H1 (cell line): ENCODE data around the gene NDUFA7. TPM values are rescaled to one million over a fixed set of nuclear protein-coding genes. Genes with fewer than 3 reads are reported as not detected.
"Not testable (repeated sequence)": the region's sequence is repeated elsewhere in the genome, so short reads cannot be mapped to it uniquely, and the experiment has no call there.

Experiments
- CTCF ChIA-PET: fragments of 300-600 bp; sonication (Branson Sonifier 250); formaldehyde crosslinking; loops from one replicate; lab custom pipeline; 2021; ENCODE audit not compliant: partially characterized antibody; lab: Charles Lee
- POLR2A ChIA-PET: fragments of 300-600 bp; sonication (Branson Sonifier 250); formaldehyde crosslinking; loops from one replicate; lab custom pipeline; 2021; ENCODE audit warnings: inconsistent platforms; ENCODE audit not compliant: partially characterized antibody; lab: Charles Lee
- DNase-seq, 2 experiments: peaks; one replicate each; pipeline versions ENCODE4 v3.0.0 to v3.0.0-alpha.2; 2010 to 2022; ENCODE audit warnings: low spot score in 2 of 2, low read depth in 1 of 2, mixed read lengths in 1 of 2
- FAIRE-seq: peaks from 2 replicates; lab custom pipeline; 2011; peaks lifted over from hg19 to GRCh38; lab: Jason Lieb, UNC
- H2AFZ ChIP-seq: 2 replicates; pipeline ENCODE4 v1.8.1; 2012; ENCODE audit warnings: low read length, inconsistent platforms
- H2AK5ac ChIP-seq: 2 replicates; pipeline ENCODE4 v1.6.1; 2013; ENCODE audit warnings: low read depth, low read length
- H2BK120ac ChIP-seq: replicated peaks from 2 replicates; pipeline ENCODE3; 2013; ENCODE audit warnings: low read depth, low read length, inconsistent platforms
- H2BK12ac ChIP-seq: 2 replicates; pipeline ENCODE4 v1.6.1; 2013; ENCODE audit warnings: low read depth, low read length
- H2BK15ac ChIP-seq: 2 replicates; pipeline ENCODE4 v1.6.1; 2013; ENCODE audit warnings: low read length
- H2BK20ac ChIP-seq: 2 replicates; pipeline ENCODE4 v1.6.1; 2013; ENCODE audit warnings: low read length
- H2BK5ac ChIP-seq: 2 replicates; pipeline ENCODE4 v1.6.1; 2013; ENCODE audit warnings: low read depth, low read length
- H3K14ac ChIP-seq: 2 replicates; pipeline ENCODE4 v1.6.1; 2013; ENCODE audit warnings: inconsistent platforms; ENCODE audit not compliant: insufficient read length
- H3K18ac ChIP-seq: 2 replicates; pipeline ENCODE4 v1.6.1; 2013; ENCODE audit warnings: low read length; ENCODE audit errors: extremely low read depth
- H3K23ac ChIP-seq: 2 replicates; pipeline ENCODE4 v1.6.1; 2013; ENCODE audit warnings: inconsistent platforms; ENCODE audit not compliant: insufficient read length
- H3K23me2 ChIP-seq: 2 replicates; pipeline ENCODE4 v1.6.1; 2013; ENCODE audit warnings: low read depth, low read length
- H3K27ac ChIP-seq: 2 replicates; pipeline ENCODE4 v1.6.1; 2011; ENCODE audit warnings: low read depth, low read length, inconsistent platforms
- H3K27me3 ChIP-seq, 4 experiments: replicated peaks in 1 of 4; 1 replicate in 1 of 4; 2 replicates in 3 of 4; pipeline versions ENCODE4 v1.6.1 to v1.8.1; 2011 to 2013; ENCODE audit warnings: low read length in 3 of 4, mild to moderate bottlenecking in 3 of 4, inconsistent platforms in 2 of 4, mixed read lengths in 2 of 4, moderate library complexity in 1 of 4; ENCODE audit not compliant: control insufficient read depth in 3 of 4, insufficient read depth in 3 of 4; ENCODE audit errors: extremely low read depth in 1 of 4
- H3K36me3 ChIP-seq, 4 experiments: 2 replicates each; pipeline versions ENCODE4 v1.6.1 to v1.8.1; 2011 to 2013; ENCODE audit warnings: mild to moderate bottlenecking in 4 of 4, low read length in 3 of 4, moderate library complexity in 2 of 4, control low read depth in 1 of 4, inconsistent platforms in 1 of 4; ENCODE audit not compliant: insufficient read depth in 4 of 4, control insufficient read depth in 2 of 4
- H3K4ac ChIP-seq: replicated peaks from 2 replicates; pipeline ENCODE3; 2013; ENCODE audit warnings: low read length, low read depth, mixed read lengths, inconsistent platforms; ENCODE audit not compliant: insufficient read length
- H3K4me1 ChIP-seq, 4 experiments: replicated peaks in 1 of 4; 1 replicate in 1 of 4; 2 replicates in 3 of 4; pipeline versions ENCODE4 v1.6.1 to v1.8.1; 2011 to 2013; ENCODE audit warnings: low read length in 3 of 4, inconsistent platforms in 2 of 4, mixed read lengths in 1 of 4; ENCODE audit not compliant: insufficient read depth in 4 of 4, control insufficient read depth in 3 of 4
- H3K4me2 ChIP-seq, 2 experiments: 2 replicates each; pipeline versions ENCODE4 v1.6.1 to v1.8.1; 2011 to 2013; ENCODE audit warnings: low read depth in 2 of 2, low read length in 2 of 2, control low read depth in 1 of 2, inconsistent platforms in 1 of 2, mild to moderate bottlenecking in 1 of 2; ENCODE audit not compliant: insufficient read depth in 1 of 2
- H3K4me3 ChIP-seq, 4 experiments: fragments of 200-600, 300-600 bp in 1 of 4; sonication (generic), shearing (Covaris generic), sonication (Bioruptor Twin) in 1 of 4; 2 replicates each; pipeline versions ENCODE4 v1.5.1 to v1.8.1; 2011 to 2016; ENCODE audit warnings: low read length in 4 of 4, low read depth in 3 of 4, control low read depth in 2 of 4, inconsistent platforms in 2 of 4, mild to moderate bottlenecking in 2 of 4, mixed read lengths in 1 of 4, moderate library complexity in 1 of 4; ENCODE audit not compliant: insufficient read depth in 2 of 4; ENCODE audit errors: extremely low read depth in 1 of 4
- H3K56ac ChIP-seq: replicated peaks from 2 replicates; pipeline ENCODE3; 2013; ENCODE audit warnings: low read depth, mild to moderate bottlenecking, mixed read lengths, low read length, inconsistent platforms; ENCODE audit not compliant: insufficient read length
- H3K79me1 ChIP-seq: 2 replicates; pipeline ENCODE4 v1.6.1; 2013; ENCODE audit warnings: low read depth, low read length, control low read depth
- H3K79me2 ChIP-seq, 2 experiments: 2 replicates each; pipeline versions ENCODE4 v1.6.1 to v1.8.1; 2012 to 2013; ENCODE audit warnings: low read length in 2 of 2, mild to moderate bottlenecking in 2 of 2, inconsistent platforms in 1 of 2; ENCODE audit not compliant: insufficient read depth in 2 of 2, control insufficient read depth in 1 of 2
- H3K9ac ChIP-seq, 4 experiments: replicated peaks in 1 of 4; 1 replicate in 1 of 4; 2 replicates in 3 of 4; pipeline versions ENCODE4 v1.6.1 to v1.8.1; 2011 to 2013; ENCODE audit warnings: low read depth in 3 of 4, low read length in 3 of 4, control low read depth in 2 of 4, mild to moderate bottlenecking in 2 of 4, moderate library complexity in 2 of 4, inconsistent platforms in 1 of 4; ENCODE audit errors: extremely low read depth in 1 of 4
- H3K9me3 ChIP-seq, 2 experiments: 2 replicates each; pipeline versions ENCODE4 v1.6.1 to v1.8.1; 2012 to 2013; ENCODE audit warnings: mild to moderate bottlenecking in 2 of 2, moderate library complexity in 2 of 2, control low read depth in 1 of 2, inconsistent platforms in 1 of 2, low read depth in 1 of 2, low read length in 1 of 2, mixed read lengths in 1 of 2; ENCODE audit not compliant: insufficient read depth in 2 of 2
- H4K20me1 ChIP-seq, 2 experiments: replicated peaks in 1 of 2; 2 replicates each; pipeline versions ENCODE3 to v1.8.1; 2011 to 2013; ENCODE audit warnings: inconsistent platforms in 2 of 2, low read length in 2 of 2, mild to moderate bottlenecking in 1 of 2; ENCODE audit not compliant: insufficient read depth in 2 of 2, control insufficient read depth in 1 of 2
- H4K5ac ChIP-seq: 2 replicates; pipeline ENCODE4 v1.6.1; 2013; ENCODE audit warnings: low read length, low read depth, mixed read lengths, inconsistent platforms; ENCODE audit not compliant: insufficient read length
- H4K8ac ChIP-seq: 2 replicates; pipeline ENCODE4 v1.8.0; 2013; ENCODE audit warnings: mild to moderate bottlenecking, moderate library complexity, low read length, inconsistent platforms; ENCODE audit not compliant: insufficient read depth; ENCODE audit errors: extremely low read depth
- H4K91ac ChIP-seq: replicated peaks from 2 replicates; pipeline ENCODE3; 2013; ENCODE audit warnings: low read length, mixed read lengths, inconsistent platforms; ENCODE audit not compliant: insufficient read length
- JUND ChIP-seq: IDR thresholded peaks from 2 replicates; pipeline ENCODE4 v1.6.1; 2011; ENCODE audit warnings: mild to moderate bottlenecking, improper control_type of control experiment, low read length
- NANOG ChIP-seq: IDR thresholded peaks from 2 replicates; pipeline ENCODE4 v1.6.1; 2011; ENCODE audit warnings: low read length, low read depth, mild to moderate bottlenecking, inconsistent platforms; ENCODE audit not compliant: insufficient read depth, poor library complexity, severe bottlenecking
- RAD21 ChIP-seq, 2 experiments: IDR thresholded peaks in 1 of 2; conservative IDR thresholded peaks in 1 of 2; 2 replicates each; pipeline ENCODE4 v1.6.1; 2011; ENCODE audit warnings: low read depth in 2 of 2, low read length in 2 of 2, improper control_type of control experiment in 1 of 2, inconsistent platforms in 1 of 2, mild to moderate bottlenecking in 1 of 2, moderate library complexity in 1 of 2
- SUZ12 ChIP-seq: fragments of 200-600 bp; sonication (generic); IDR thresholded peaks from 2 replicates; pipeline ENCODE4 v1.6.1; 2012; ENCODE audit warnings: mild to moderate bottlenecking, inconsistent platforms, low read length, moderate library complexity, mixed read lengths
- WGBS, 2 experiments: shearing (Covaris generic) in 1 of 2; methylation state at CpG; one replicate each; pipeline versions ENCODE4 v1.1.6 to v1.1.7; 2013 to 2015; ENCODE audit warnings: low lambda C conversion rate in 2 of 2, mixed read lengths in 2 of 2, inconsistent platforms in 1 of 2, low coverage in 1 of 2, missing lambda C conversion rate in 1 of 2; ENCODE audit not compliant: insufficient replicate concordance in 2 of 2, insufficient coverage in 1 of 2, insufficient read length in 1 of 2; ENCODE audit errors: extremely low coverage in 1 of 2, missing lambda C conversion rate in 1 of 2; 5-methylcytosine and 5-hydroxymethylcytosine counted together
- polyA plus RNA-seq, 7 experiments: library from polyadenylated mRNA; depleted of rRNA in 3 of 7; stranded (reverse) in 5 of 7; unstranded in 2 of 7; fragments of >200 nt in 5 of 7; fragments of 200-250 nt in 2 of 7; gene quantifications; 1 replicate in 5 of 7; 2 replicates in 1 of 7; 4 replicates in 1 of 7; pipeline versions ENCODE4 v1.2.1 to v1.2.3, GENCODE V29; 2011 to 2013; ENCODE audit warnings: missing spikeins in 2 of 7, mixed read lengths in 2 of 7
- total RNA-seq: library from RNA; stranded (reverse); fragmentation: NEBNext Ultra II Directional; extraction: Animal tissue kit (Norgen Biotek cat#: 25700); gene quantifications from 2 replicates; pipeline ENCODE4 v1.2.1, GENCODE V29; 2021
- TF ChIP-seq, protein P1 (sequence below), 3 experiments: IDR thresholded peaks; 1 replicate in 2 of 3; 2 replicates in 1 of 3; pipeline versions ENCODE4 v1.5.1 to v1.6.1; 2011; ENCODE audit warnings: low read length in 3 of 3, mild to moderate bottlenecking in 3 of 3, inconsistent platforms in 2 of 3, low read depth in 1 of 3, moderate library complexity in 1 of 3; ENCODE audit not compliant: insufficient read depth in 1 of 3; ENCODE audit errors: control extremely low read depth in 1 of 3
- TF ChIP-seq, protein P2 (sequence below): IDR thresholded peaks from 2 replicates; pipeline ENCODE4 v1.6.1; 2011; ENCODE audit warnings: low read length, improper control_type of control experiment

NDUFA7 gene
- total and polyA plus RNA-seq, 2 of the 8 experiments (the other 6 are each of a cell fraction or from before 2014, with no cell fraction given) = 54.4 to 286 TPM

DNA sequence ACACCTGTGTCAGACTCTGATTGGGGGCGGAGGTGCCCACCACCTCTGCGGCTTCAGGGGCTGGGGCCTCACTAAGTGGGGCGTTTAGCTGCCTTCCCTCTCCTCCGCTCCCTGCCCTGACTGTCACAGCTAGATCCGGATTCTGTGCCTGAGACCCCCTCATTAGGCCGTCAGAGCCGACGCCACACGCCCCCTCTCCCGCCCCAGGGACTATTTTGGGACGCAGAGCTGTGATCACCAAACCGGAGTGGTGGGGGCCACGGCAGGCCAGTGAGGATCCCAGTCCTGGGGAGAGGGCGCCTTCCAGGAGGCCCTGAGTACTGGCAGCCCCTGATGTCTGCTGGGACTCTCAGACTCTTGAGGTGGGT is 21.1 kb upstream of the NDUFA7 start (continued):
- TF ChIP-seq, protein P1, sequence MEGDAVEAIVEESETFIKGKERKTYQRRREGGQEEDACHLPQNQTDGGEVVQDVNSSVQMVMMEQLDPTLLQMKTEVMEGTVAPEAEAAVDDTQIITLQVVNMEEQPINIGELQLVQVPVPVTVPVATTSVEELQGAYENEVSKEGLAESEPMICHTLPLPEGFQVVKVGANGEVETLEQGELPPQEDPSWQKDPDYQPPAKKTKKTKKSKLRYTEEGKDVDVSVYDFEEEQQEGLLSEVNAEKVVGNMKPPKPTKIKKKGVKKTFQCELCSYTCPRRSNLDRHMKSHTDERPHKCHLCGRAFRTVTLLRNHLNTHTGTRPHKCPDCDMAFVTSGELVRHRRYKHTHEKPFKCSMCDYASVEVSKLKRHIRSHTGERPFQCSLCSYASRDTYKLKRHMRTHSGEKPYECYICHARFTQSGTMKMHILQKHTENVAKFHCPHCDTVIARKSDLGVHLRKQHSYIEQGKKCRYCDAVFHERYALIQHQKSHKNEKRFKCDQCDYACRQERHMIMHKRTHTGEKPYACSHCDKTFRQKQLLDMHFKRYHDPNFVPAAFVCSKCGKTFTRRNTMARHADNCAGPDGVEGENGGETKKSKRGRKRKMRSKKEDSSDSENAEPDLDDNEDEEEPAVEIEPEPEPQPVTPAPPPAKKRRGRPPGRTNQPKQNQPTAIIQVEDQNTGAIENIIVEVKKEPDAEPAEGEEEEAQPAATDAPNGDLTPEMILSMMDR (IDR thresholded peaks at IDR 0.05; ENCODE audit: control extremely low read depth in 1 of 3, insufficient read depth in 1 of 3, low read depth in 1 of 3, low read length in 3 of 3) = no peak
- TF ChIP-seq, protein P2, sequence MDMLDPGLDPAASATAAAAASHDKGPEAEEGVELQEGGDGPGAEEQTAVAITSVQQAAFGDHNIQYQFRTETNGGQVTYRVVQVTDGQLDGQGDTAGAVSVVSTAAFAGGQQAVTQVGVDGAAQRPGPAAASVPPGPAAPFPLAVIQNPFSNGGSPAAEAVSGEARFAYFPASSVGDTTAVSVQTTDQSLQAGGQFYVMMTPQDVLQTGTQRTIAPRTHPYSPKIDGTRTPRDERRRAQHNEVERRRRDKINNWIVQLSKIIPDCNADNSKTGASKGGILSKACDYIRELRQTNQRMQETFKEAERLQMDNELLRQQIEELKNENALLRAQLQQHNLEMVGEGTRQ = no peak
- TF ChIP-seq RAD21 (IDR thresholded peaks at IDR 0.05 in 1 of 2, conservative IDR thresholded peaks at IDR 0.05 in 1 of 2; ENCODE audit: low read depth in 2 of 2, low read length in 2 of 2) (no peak), JUND (no peak), NANOG (no peak), SUZ12 (no peak)

DNA sequence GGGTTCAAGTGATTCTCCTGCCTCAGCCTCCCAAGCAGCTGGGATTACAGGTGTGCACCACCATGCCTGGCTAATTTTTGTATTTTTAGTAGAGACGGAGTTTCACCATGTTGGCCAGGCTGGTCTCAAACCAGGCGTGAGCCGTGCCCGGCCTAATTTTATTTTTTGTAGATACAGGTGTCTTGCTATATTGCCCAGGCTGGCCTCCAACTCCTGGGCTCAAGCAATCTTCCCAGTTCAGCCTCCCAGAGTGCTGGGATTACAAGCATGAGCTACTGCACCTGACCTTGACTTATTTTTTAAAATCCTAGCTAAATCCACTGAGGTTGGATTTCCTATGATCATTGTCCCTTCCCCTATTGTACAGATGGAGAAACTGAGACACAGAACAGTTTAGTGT is 20.3 kb upstream of the NDUFA7 start:
- not testable (repeated sequence) for H4K5ac ChIP-seq, H2BK12ac ChIP-seq, H3K27ac ChIP-seq, H2AFZ ChIP-seq, H3K4me1 ChIP-seq, H2BK5ac ChIP-seq, H2BK20ac ChIP-seq, H4K8ac ChIP-seq, H3K4ac ChIP-seq, H3K4me3 ChIP-seq, DNase-seq, H3K4me2 ChIP-seq, H3K9me3 ChIP-seq, H3K23me2 ChIP-seq, H3K23ac ChIP-seq, H2AK5ac ChIP-seq, H3K18ac ChIP-seq, H3K14ac ChIP-seq, H2BK120ac ChIP-seq, H3K36me3 ChIP-seq, H3K56ac ChIP-seq, H3K9ac ChIP-seq, FAIRE-seq, H3K79me2 ChIP-seq, H4K20me1 ChIP-seq, H4K91ac ChIP-seq, H2BK15ac ChIP-seq, H3K27me3 ChIP-seq, H3K79me1 ChIP-seq
- POLR2A ChIA-PET = interaction anchor here (0.6 to 27.1 kb wide), 6 partner anchors 10 to 199 kb away, joined by 3 to 583 read pairs (median 4); partner anchors contain the start of genes ANGPTL4, CD320, NDUFA7 and RAB11B
- CTCF ChIA-PET = interaction anchor here (0.6 to 8.2 kb wide), 9 partner anchors 11 to 301 kb away, joined by 3 to 68 read pairs (median 4); partner anchors contain the start of gene ANGPTL4
- WGBS, 2 experiments = 93% methylated on average over 4 of the region's 4 CpGs; no CpG with 5 or more reads in 1 of the 2 experiments
